Activated effector memory CD4-positive, alpha-beta T cell treated with anti-CD3 and anti-CD28 coated beads, Interleukin-2, amount 50 U/mL, for 16 hours (primary cell): ENCODE measurements around the gene CCRL2.
"Not testable (repeated sequence)": the region's sequence is repeated elsewhere in the genome, so short reads cannot be mapped to it uniquely, and the experiment has no call there.

Experiments used
- DNase-seq: peaks from one replicate; pipeline ENCODE4 v3.0.0-alpha.2; 2020

The CCRL2 gene

GRCh38 chr3:46429671-46430070, 22.6 kb downstream of the CCRL2 start:
- no peak for DNase-seq

GRCh38 chr3:46430879-46431278, 23.8 kb downstream of the CCRL2 start:
- DNase-seq = not testable (repeated sequence)

GRCh38 chr3:46431905-46432304, 24.8 kb downstream of the CCRL2 start:
- DNase-seq = not testable (repeated sequence)

- DNase-seq = not testable (repeated sequence)
Measured at GRCh38 chr3:46433118-46433517, 26.1 kb downstream of the CCRL2 start.

- no peak for DNase-seq
Measured at GRCh38 chr3:46433841-46434240, 26.8 kb downstream of the CCRL2 start.

- no peak for DNase-seq
Measured at GRCh38 chr3:46435081-46435726, 28.1 kb downstream of the CCRL2 start.

GRCh38 chr3:46438831-46439230, 31.8 kb downstream of the CCRL2 start:
- DNase-seq = no peak

GRCh38 chr3:46440531-46441294, 33.7 kb downstream of the CCRL2 start:
- DNase-seq = no peak

- DNase-seq = no peak
Measured at GRCh38 chr3:46442576-46443530, 35.8 kb downstream of the CCRL2 start.

GRCh38 chr3:46447228-46447985, 40.3 kb downstream of the CCRL2 start:
- DNase-seq = no peak

- DNase-seq = no peak
Measured at GRCh38 chr3:46448721-46449120, 41.7 kb downstream of the CCRL2 start.

- no peak for DNase-seq
Measured at GRCh38 chr3:46449755-46450552, 42.9 kb downstream of the CCRL2 start.

GRCh38 chr3:46453526-46454208, 46.6 kb downstream of the CCRL2 start:
- no peak for DNase-seq

- DNase-seq = no peak
Measured at GRCh38 chr3:46454209-46454595, 47.1 kb downstream of the CCRL2 start.

GRCh38 chr3:46454606-46455005, 47.5 kb downstream of the CCRL2 start:
- no peak for DNase-seq

- no peak for DNase-seq
Measured at GRCh38 chr3:46455231-46456115, 48.4 kb downstream of the CCRL2 start.

- DNase-seq = no peak
Measured at GRCh38 chr3:46456118-46456517, 49.1 kb downstream of the CCRL2 start.
